HCT116 (cell line): ENCODE measurements around the gene SLC16A3. TPM values are rescaled to one million over a fixed set of nuclear protein-coding genes. Genes with fewer than 3 reads are reported as not detected.

Source experiments
- ATAC-seq: fragments of 200-7000 bp; cut with Tn5 transposase; 2 replicates; pipeline ENCODE4 v1.9.1; 2020; ENCODE audit warnings: mild to moderate bottlenecking, moderate library complexity
- BruUV-seq: library from RNA; stranded (reverse); fragments of 400-500 nt; replicated peaks from 2 replicates; lab custom pipeline; 2021; lab: Mats Ljungman, UMichigan
- CTCF ChIA-PET: fragments of 300-600 bp; sonication (Branson Sonifier 250); formaldehyde crosslinking; loops from one replicate; lab custom pipeline; 2021; ENCODE audit warnings: antibody characterized with exemption; lab: Charles Lee
- POLR2A ChIA-PET: fragments of 300-600, 350-600 bp; sonication (Branson Sonifier 250); formaldehyde crosslinking; loops from one replicate; lab custom pipeline; 2021; ENCODE audit warnings: antibody characterized with exemption; lab: Charles Lee
- RAD21 ChIA-PET, 2 experiments: fragments of 300-600 bp; sonication (Branson Sonifier 250); formaldehyde crosslinking; loops; one replicate each; lab custom pipeline; 2023; ENCODE audit warnings: low total read pairs in 2 of 2; ENCODE audit not compliant: uncharacterized antibody in 2 of 2, unreplicated experiment in 2 of 2, low non-redundant PET in 1 of 2; lab: Charles Lee
- DNase-seq: peaks from one replicate; pipeline ENCODE4 v3.0.0-alpha.2; 2010; ENCODE audit warnings: low read depth, low spot score
- H2AFZ ChIP-seq: fragments of 200-600 bp; shearing (Covaris generic), sonication (generic); 2 replicates; pipeline ENCODE4 v1.6.1; 2017; ENCODE audit warnings: low read depth, mixed run types, mixed read lengths, antibody characterized with exemption, low read length; ENCODE audit not compliant: poor library complexity, severe bottlenecking
- H3K27ac ChIP-seq: 2 replicates; pipeline ENCODE4 v1.5.1; 2012; ENCODE audit warnings: low read depth, low read length
- H3K27me3 ChIP-seq: fragments of 200-600 bp; sonication (generic); 2 replicates; pipeline ENCODE4 v1.6.1; 2016; ENCODE audit warnings: mixed run types, low read length, mixed read lengths; ENCODE audit not compliant: insufficient read depth
- H3K36me3 ChIP-seq, 2 experiments: fragments of 200-500 bp in 1 of 2; fragments of 200-600 bp in 1 of 2; sonication (Bioruptor generic) in 1 of 2; sonication (generic) in 1 of 2; 2 replicates each; pipeline versions ENCODE4 v1.5.1 to v1.6.1; 2014 to 2016; ENCODE audit warnings: low read length in 2 of 2, inconsistent platforms in 1 of 2, mixed read lengths in 1 of 2, mixed run types in 1 of 2; ENCODE audit not compliant: insufficient read depth in 2 of 2, control insufficient read depth in 1 of 2
- H3K4me1 ChIP-seq, 2 experiments: fragments of 200-600 bp in 1 of 2; sonication (generic) in 1 of 2; 2 replicates each; pipeline versions ENCODE4 v1.5.1 to v1.6.1; 2012 to 2017; ENCODE audit warnings: low read length in 2 of 2, inconsistent platforms in 1 of 2, mild to moderate bottlenecking in 1 of 2, mixed read lengths in 1 of 2, mixed run types in 1 of 2, moderate library complexity in 1 of 2; ENCODE audit not compliant: insufficient read depth in 2 of 2, control insufficient read depth in 1 of 2
- H3K4me2 ChIP-seq: fragments of 200-600 bp; sonication (generic); 2 replicates; pipeline ENCODE4 v1.6.1; 2017; ENCODE audit warnings: mixed run types, low read length, mixed read lengths
- H3K4me3 ChIP-seq, 2 experiments: fragments of 200-600 bp in 1 of 2; sonication (generic) in 1 of 2; replicated peaks in 1 of 2; 2 replicates each; pipeline ENCODE4 v1.5.1; 2011 to 2016; ENCODE audit warnings: low read length in 2 of 2, control low read depth in 1 of 2, low read depth in 1 of 2, mild to moderate bottlenecking in 1 of 2, mixed read lengths in 1 of 2, mixed run types in 1 of 2
- H3K79me2 ChIP-seq: fragments of 200-600 bp; sonication (generic); 2 replicates; pipeline ENCODE4 v1.6.1; 2017; ENCODE audit warnings: mild to moderate bottlenecking, mixed run types, low read length, moderate library complexity, mixed read lengths; ENCODE audit not compliant: insufficient read depth
- H3K9ac ChIP-seq: fragments of 200-600 bp; sonication (generic); 2 replicates; pipeline ENCODE4 v1.6.1; 2016; ENCODE audit warnings: low read length, mixed read lengths
- H3K9me2 ChIP-seq: fragments of 200-600 bp; sonication (generic), shearing (Covaris generic); 2 replicates; pipeline ENCODE4 v1.6.1; 2017; ENCODE audit warnings: mixed run types, mild to moderate bottlenecking, moderate library complexity; ENCODE audit not compliant: insufficient read depth
- H3K9me3 ChIP-seq, 2 experiments: fragments of 200-500 bp in 1 of 2; fragments of 200-600 bp in 1 of 2; sonication (Bioruptor generic) in 1 of 2; sonication (generic) in 1 of 2; 2 replicates each; pipeline ENCODE4 v1.6.1; 2014 to 2017; ENCODE audit warnings: low read length in 2 of 2, mixed read lengths in 2 of 2, inconsistent platforms in 1 of 2, low read depth in 1 of 2, mild to moderate bottlenecking in 1 of 2, mixed run types in 1 of 2, moderate library complexity in 1 of 2; ENCODE audit not compliant: control insufficient read depth in 1 of 2, insufficient read depth in 1 of 2
- H4K20me1 ChIP-seq: fragments of 200-600 bp; sonication (generic), shearing (Covaris generic); 2 replicates; pipeline ENCODE4 v1.6.1; 2017; ENCODE audit warnings: mixed run types, mild to moderate bottlenecking, moderate library complexity; ENCODE audit not compliant: insufficient read depth
- ATF3 ChIP-seq: IDR thresholded peaks from 2 replicates; pipeline ENCODE4 v1.6.1; 2012
- CTCF ChIP-seq, 3 experiments: fragments of 200-600 bp in 1 of 3; sonication (generic) in 1 of 3; IDR thresholded peaks in 2 of 3; conservative IDR thresholded peaks in 1 of 3; 2 replicates each; pipeline ENCODE4 v1.5.1; 2012 to 2017; ENCODE audit warnings: low read depth in 2 of 3, low read length in 2 of 3, antibody characterized with exemption in 1 of 3, borderline replicate concordance in 1 of 3, control low read depth in 1 of 3, mild to moderate bottlenecking in 1 of 3, mixed read lengths in 1 of 3, mixed run types in 1 of 3, moderate library complexity in 1 of 3; ENCODE audit not compliant: insufficient read depth in 1 of 3
- MAX ChIP-seq: IDR thresholded peaks from 2 replicates; pipeline ENCODE4 v1.6.1; 2012
- POLR2AphosphoS5 ChIP-seq: IDR thresholded peaks from 2 replicates; pipeline ENCODE4 v1.6.1; 2011; ENCODE audit warnings: mild to moderate bottlenecking, low read depth, low read length, moderate library complexity
- SIN3A ChIP-seq: IDR thresholded peaks from 2 replicates; pipeline ENCODE4 v1.6.1; 2012; ENCODE audit warnings: low read depth
- SRF ChIP-seq: IDR thresholded peaks from 2 replicates; pipeline ENCODE4 v1.6.1; 2012; ENCODE audit warnings: low read depth
- TCF7L2 ChIP-seq: IDR thresholded peaks from 2 replicates; pipeline ENCODE4 v1.7.0; 2011; ENCODE audit warnings: borderline replicate concordance, inconsistent platforms; ENCODE audit not compliant: insufficient read depth, insufficient read length; ENCODE audit errors: extremely low read depth
- YY1 ChIP-seq: IDR thresholded peaks from 2 replicates; pipeline ENCODE4 v1.6.1; 2011; ENCODE audit warnings: low read length, low read depth, moderate library complexity, mild to moderate bottlenecking; ENCODE audit not compliant: insufficient replicate concordance; ENCODE audit errors: extremely low read depth
- ZFX ChIP-seq: fragments of 450-650 bp; IDR thresholded peaks from 2 replicates; pipeline ENCODE4 v1.6.1; 2017
- ZNF274 ChIP-seq: fragments of 200-500 bp; sonication (Bioruptor generic); IDR thresholded peaks from 2 replicates; pipeline ENCODE4 v1.6.1; 2014; ENCODE audit warnings: mild to moderate bottlenecking, low read depth, low read length, inconsistent platforms
- intact Hi-C: fragments of 100-400 bp; cut with micrococcal nuclease; formaldehyde crosslinking; loops from 2 replicates; pipeline ENCODE4 v1.10.0; 2022
- total RNA-seq: library from RNA; stranded (reverse); gene quantifications from one replicate; pipeline ENCODE4 v1.2.1, GENCODE V29; 2021; ENCODE audit not compliant: unreplicated experiment
- TF ChIP-seq, protein P1 (sequence below): IDR thresholded peaks from 2 replicates; pipeline ENCODE4 v1.6.1; 2012; ENCODE audit warnings: low read depth

Gene SLC16A3
- total RNA-seq, 1 experiment from 2014 or later = 445 TPM

- TF ChIP-seq, protein P1, sequence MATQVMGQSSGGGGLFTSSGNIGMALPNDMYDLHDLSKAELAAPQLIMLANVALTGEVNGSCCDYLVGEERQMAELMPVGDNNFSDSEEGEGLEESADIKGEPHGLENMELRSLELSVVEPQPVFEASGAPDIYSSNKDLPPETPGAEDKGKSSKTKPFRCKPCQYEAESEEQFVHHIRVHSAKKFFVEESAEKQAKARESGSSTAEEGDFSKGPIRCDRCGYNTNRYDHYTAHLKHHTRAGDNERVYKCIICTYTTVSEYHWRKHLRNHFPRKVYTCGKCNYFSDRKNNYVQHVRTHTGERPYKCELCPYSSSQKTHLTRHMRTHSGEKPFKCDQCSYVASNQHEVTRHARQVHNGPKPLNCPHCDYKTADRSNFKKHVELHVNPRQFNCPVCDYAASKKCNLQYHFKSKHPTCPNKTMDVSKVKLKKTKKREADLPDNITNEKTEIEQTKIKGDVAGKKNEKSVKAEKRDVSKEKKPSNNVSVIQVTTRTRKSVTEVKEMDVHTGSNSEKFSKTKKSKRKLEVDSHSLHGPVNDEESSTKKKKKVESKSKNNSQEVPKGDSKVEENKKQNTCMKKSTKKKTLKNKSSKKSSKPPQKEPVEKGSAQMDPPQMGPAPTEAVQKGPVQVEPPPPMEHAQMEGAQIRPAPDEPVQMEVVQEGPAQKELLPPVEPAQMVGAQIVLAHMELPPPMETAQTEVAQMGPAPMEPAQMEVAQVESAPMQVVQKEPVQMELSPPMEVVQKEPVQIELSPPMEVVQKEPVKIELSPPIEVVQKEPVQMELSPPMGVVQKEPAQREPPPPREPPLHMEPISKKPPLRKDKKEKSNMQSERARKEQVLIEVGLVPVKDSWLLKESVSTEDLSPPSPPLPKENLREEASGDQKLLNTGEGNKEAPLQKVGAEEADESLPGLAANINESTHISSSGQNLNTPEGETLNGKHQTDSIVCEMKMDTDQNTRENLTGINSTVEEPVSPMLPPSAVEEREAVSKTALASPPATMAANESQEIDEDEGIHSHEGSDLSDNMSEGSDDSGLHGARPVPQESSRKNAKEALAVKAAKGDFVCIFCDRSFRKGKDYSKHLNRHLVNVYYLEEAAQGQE = no peak
- TF ChIP-seq ZFX (no peak), CTCF (IDR thresholded peaks at IDR 0.05 in 2 of 3, conservative IDR thresholded peaks at IDR 0.05 in 1 of 3; ENCODE audit: borderline replicate concordance in 1 of 3, insufficient read depth in 1 of 3, low read depth in 2 of 3, low read length in 2 of 3) (no peak), MAX (no peak)
These were observed 47.9 kb upstream of the SLC16A3 start (continued) for GRCh38 chr17:82180776-82181528.

DNA sequence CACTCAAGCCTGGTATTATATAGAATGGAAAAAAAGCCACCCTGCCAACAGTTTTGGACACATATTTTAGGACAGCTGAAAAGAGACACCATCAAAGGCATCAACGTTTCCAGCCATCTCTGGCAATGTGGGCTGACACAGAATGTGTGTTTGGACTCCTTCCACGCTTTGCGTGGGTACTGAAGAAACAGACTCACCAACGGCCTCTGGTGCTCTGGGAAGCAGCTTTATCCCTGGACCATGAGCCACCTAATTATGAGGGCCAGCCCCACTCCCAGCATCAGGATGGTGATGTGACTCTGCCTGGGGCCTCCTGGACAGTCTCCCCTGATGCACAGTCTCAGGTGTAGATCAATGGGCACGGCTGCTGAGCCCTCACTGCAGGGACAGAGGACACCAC, 44.1 kb upstream of the SLC16A3 start:
- Histone ChIP-seq H3K9me3 (no peaks in the 10 kb centered on the region), H3K79me2 (no peaks in the 10 kb centered on the region), H4K20me1 (no peaks in the 10 kb centered on the region), H3K9me2 (no peaks in the 10 kb centered on the region), H2AFZ (no peak overlapping the region), H3K27ac (no peak overlapping the region), H3K9ac (no peak overlapping the region), H3K4me3 (no peak overlapping the region), H3K4me1 (no peaks in the 10 kb centered on the region), H3K36me3 (peaks cover 13 to 27% of the 10 kb centered on the region in 2 experiments), H3K27me3 (no peaks in the 10 kb centered on the region), H3K4me2 (no peak overlapping the region)
- ChIA-PET POLR2A (no interaction called here), CTCF (no interaction called here), RAD21 (no interaction called here)
- TF ChIP-seq SRF = no peak
- TF ChIP-seq SIN3A = no peak
- TF ChIP-seq ZNF274 = no peak
- TF ChIP-seq ATF3 = no peak
- no peak for TF ChIP-seq POLR2AphosphoS5
- no peak for TF ChIP-seq TCF7L2
- no peak for TF ChIP-seq YY1
- intact Hi-C loops = no loop called here
- ATAC-seq (no peak), DNase-seq (no peak)
- no TSS peak for BruUV-seq
